Keratinocyte (primary cell): ENCODE measurements around the gene SOS1. TPM values are rescaled to one million over a fixed set of nuclear protein-coding genes. Genes with fewer than 3 reads are reported as not detected.

ENCODE experiments used
- DNase-seq: peaks from one replicate; pipeline ENCODE4 v3.0.0-alpha.2; 2011; ENCODE audit warnings: low read depth, missing footprints, low spot score
- FAIRE-seq: peaks from 2 replicates; lab custom pipeline; 2011; peaks lifted over from hg19 to GRCh38; lab: Jason Lieb, UNC
- H2AFZ ChIP-seq: 2 replicates; pipeline ENCODE4 v1.6.0; 2012; ENCODE audit warnings: low read length, control low read depth, inconsistent platforms; ENCODE audit not compliant: control insufficient read depth
- H3K27ac ChIP-seq: 2 replicates; pipeline ENCODE4 v1.5.1; 2011; ENCODE audit warnings: low read length; ENCODE audit not compliant: control insufficient read depth, insufficient read depth
- H3K27me3 ChIP-seq: 3 replicates; pipeline ENCODE4 v1.6.0; 2011; ENCODE audit warnings: low read length; ENCODE audit not compliant: control insufficient read depth, insufficient read depth; ENCODE audit errors: extremely low read depth
- H3K36me3 ChIP-seq, 2 experiments: 2 replicates in 1 of 2; 3 replicates in 1 of 2; pipeline ENCODE4 v1.5.1; 2011; ENCODE audit warnings: low read length in 2 of 2, mild to moderate bottlenecking in 1 of 2; ENCODE audit not compliant: control insufficient read depth in 2 of 2, insufficient read depth in 2 of 2; ENCODE audit errors: extremely low read depth in 1 of 2
- H3K4me1 ChIP-seq: 3 replicates; pipeline ENCODE4 v1.5.1; 2011; ENCODE audit warnings: low read length; ENCODE audit not compliant: control insufficient read depth, insufficient read depth; ENCODE audit errors: extremely low read depth
- H3K4me2 ChIP-seq: 3 replicates; pipeline ENCODE4 v1.6.0; 2011; ENCODE audit warnings: low read depth, low read length; ENCODE audit not compliant: control insufficient read depth, insufficient read depth; ENCODE audit errors: extremely low read depth
- H3K4me3 ChIP-seq, 3 experiments: fragments of 200-600 bp in 1 of 3; sonication (generic) in 1 of 3; 2 replicates in 2 of 3; 3 replicates in 1 of 3; pipeline ENCODE4 v1.5.1; 2011 to 2016; ENCODE audit warnings: low read length in 3 of 3, mild to moderate bottlenecking in 3 of 3, control low read depth in 2 of 3, inconsistent platforms in 1 of 3, low read depth in 1 of 3, mixed read lengths in 1 of 3, mixed run types in 1 of 3, moderate library complexity in 1 of 3; ENCODE audit not compliant: control insufficient read depth in 2 of 3, insufficient read depth in 2 of 3; ENCODE audit errors: extremely low read depth in 1 of 3
- H3K79me2 ChIP-seq: 2 replicates; pipeline ENCODE4 v1.6.0; 2012; ENCODE audit warnings: low read length; ENCODE audit not compliant: control insufficient read depth, insufficient read depth
- H3K9ac ChIP-seq: 3 replicates; pipeline ENCODE4 v1.6.0; 2011; ENCODE audit warnings: low read length; ENCODE audit not compliant: control insufficient read depth, insufficient read depth; ENCODE audit errors: extremely low read depth
- H3K9me1 ChIP-seq: 3 replicates; pipeline ENCODE4 v1.6.0; 2011; ENCODE audit warnings: low read length; ENCODE audit not compliant: control insufficient read depth, insufficient read depth; ENCODE audit errors: extremely low read depth
- H3K9me3 ChIP-seq: 2 replicates; pipeline ENCODE4 v1.5.1; 2012; ENCODE audit warnings: low read depth, low read length; ENCODE audit not compliant: control insufficient read depth
- H4K20me1 ChIP-seq: 3 replicates; pipeline ENCODE4 v1.6.0; 2011; ENCODE audit warnings: low read length; ENCODE audit not compliant: control insufficient read depth, insufficient read depth; ENCODE audit errors: extremely low read depth
- CTCF ChIP-seq, 3 experiments: IDR thresholded peaks in 1 of 3; conservative IDR thresholded peaks in 1 of 3; optimal IDR thresholded peaks in 1 of 3; 2 replicates in 2 of 3; 3 replicates in 1 of 3; pipeline versions ENCODE3 to v1.5.1; 2011; ENCODE audit warnings: low read length in 3 of 3, mild to moderate bottlenecking in 3 of 3, moderate library complexity in 2 of 3, control low read depth in 1 of 3, inconsistent platforms in 1 of 3; ENCODE audit not compliant: insufficient read depth in 2 of 3; ENCODE audit errors: extremely low read depth in 1 of 3
- EZH2 ChIP-seq: IDR thresholded peaks from one replicate; pipeline ENCODE4 v1.6.1; 2012; ENCODE audit warnings: inconsistent platforms, mild to moderate bottlenecking, low read length, moderate library complexity
- dilution Hi-C: fragments of 300-500 bp; cut with MboI; formaldehyde crosslinking; loops from one replicate; pipeline ENCODE4 v1.7.0; 2020; ENCODE audit warnings: low sequenced_read_pairs; ENCODE audit not compliant: extremely low pct_ligation_motif_present
- polyA plus RNA-seq, 5 experiments: library from polyadenylated mRNA; depleted of rRNA in 3 of 5; stranded (reverse) in 3 of 5; stranded (forward) in 1 of 5; unstranded in 1 of 5; fragments of >200 nt; gene quantifications; 1 replicate in 1 of 5; 2 replicates in 3 of 5; 3 replicates in 1 of 5; pipeline versions ENCODE4 v1.2.1 to v1.2.3, GENCODE V29; 2011 to 2012; ENCODE audit warnings: missing spikeins in 2 of 5, low read depth in 1 of 5, low replicate concordance in 1 of 5

Gene SOS1
- polyA plus RNA-seq, 1 donor (not counting 4 experiments of a cell fraction or from before 2014, with no cell fraction given) = 21.5 TPM

- no peaks in the 10 kb centered on the region for H3K4me1 ChIP-seq
- DNase-seq (no peak), FAIRE-seq (no peak)
- dilution Hi-C loops = no loop called here
- no peaks in the 10 kb centered on the region for H3K79me2 ChIP-seq
- H3K9me3 ChIP-seq = no peaks in the 10 kb centered on the region
- H3K36me3 ChIP-seq = no peaks in the 10 kb centered on the region
- no peaks in the 10 kb centered on the region for H4K20me1 ChIP-seq
- no peak overlapping the region for H3K4me2 ChIP-seq
- H3K9me1 ChIP-seq = no peaks in the 10 kb centered on the region
- H3K9ac ChIP-seq = no peak overlapping the region
- peaks cover 17% of the 10 kb centered on the region for H3K27me3 ChIP-seq
- H3K27ac ChIP-seq = no peak overlapping the region
- H2AFZ ChIP-seq = no peak overlapping the region
- no peak for TF ChIP-seq CTCF (optimal IDR thresholded peaks at IDR 0.05 in 1 of 3, IDR thresholded peaks at IDR 0.05 in 1 of 3, conservative IDR thresholded peaks at IDR 0.05 in 1 of 3; ENCODE audit: extremely low read depth in 1 of 3, insufficient read depth in 2 of 3, low read length in 3 of 3)
- peak overlapping the region in 1 of 3 experiments; percentile 24 for H3K4me3 ChIP-seq
These were observed 161.4 kb downstream of the SOS1 start for GRCh38 chr2:38959466-38959865.

GRCh38 chr2:38957972-38958371 is 162.9 kb downstream of the SOS1 start:
- Histone ChIP-seq H2AFZ (no peak overlapping the region), H3K4me2 (no peak overlapping the region), H3K79me2 (no peaks in the 10 kb centered on the region), H3K4me3 (no peak overlapping the region), H3K4me1 (no peaks in the 10 kb centered on the region), H3K27me3 (peaks cover 17% of the 10 kb centered on the region), H4K20me1 (no peaks in the 10 kb centered on the region), H3K9me3 (no peaks in the 10 kb centered on the region), H3K36me3 (no peaks in the 10 kb centered on the region), H3K9ac (no peak overlapping the region), H3K27ac (no peak overlapping the region), H3K9me1 (no peaks in the 10 kb centered on the region)
- FAIRE-seq (no peak), DNase-seq (no peak)
- dilution Hi-C loops = no loop called here
- TF ChIP-seq CTCF (optimal IDR thresholded peaks at IDR 0.05 in 1 of 3, IDR thresholded peaks at IDR 0.05 in 1 of 3, conservative IDR thresholded peaks at IDR 0.05 in 1 of 3; ENCODE audit: extremely low read depth in 1 of 3, insufficient read depth in 2 of 3, low read length in 3 of 3) (no peak), EZH2 (no peak)
